Testis (tissue), 2 donors: ENCODE measurements around the gene L3MBTL4.

Source experiments
- CTCF ChIP-seq, 3 experiments: fragments of 450-650 bp in 2 of 3; fragments of 200-600 bp in 1 of 3; sonication (generic) in 1 of 3; IDR thresholded peaks; one replicate each; pipeline ENCODE4 v1.5.1; 2016 to 2019; ENCODE audit warnings: antibody characterized with exemption in 3 of 3, mild to moderate bottlenecking in 2 of 3, moderate library complexity in 1 of 3
- POLR2A ChIP-seq: fragments of 450-650 bp; IDR thresholded peaks from one replicate; pipeline ENCODE4 v1.6.1; 2017; ENCODE audit warnings: antibody characterized with exemption, mild to moderate bottlenecking, moderate library complexity

- TF ChIP-seq CTCF (IDR thresholded peaks at IDR 0.05), result no peak
- TF ChIP-seq POLR2A, result no peak
These were observed 144.9 kb downstream of the L3MBTL4 start for GRCh38 chr18:6269660-6270332.
